ENCODE measurements around the gene RASIP1. TPM values are rescaled to one million over a fixed set of nuclear protein-coding genes. Genes with fewer than 3 reads are reported as not detected.
A peak's percentile ranks its signal among the peaks of the same experiment; 100 is the strongest.
"Not testable (repeated sequence)": the region's sequence is repeated elsewhere in the genome, so short reads cannot be mapped to it uniquely, and the experiment has no call there.

RASIP1 gene
- polyA plus RNA-seq (2013, experiment 1 of 2): 32.1 TPM
- 17.9 TPM for polyA plus RNA-seq (2013, experiment 2 of 2)

GRCh38 chr19:48740164-48740972, at the start of gene RASIP1:
Gene RASIP1, minus strand, starts transcription at chr19:48740610. Its CDS starts 328 bp downstream, at chr19:48740282.
- WGBS, 2 experiments (ENCODE audit: insufficient coverage in 2 of 2): 80 to 89% methylated on average over 19 to 25 of the region's 27 CpGs

GRCh38 chr19:48787331-48787730, 46.9 kb upstream of the RASIP1 start:
- not testable (repeated sequence) for H3K4me3 ChIP-seq (ENCODE audit: extremely low read depth, insufficient read depth, low read length, poor library complexity, severe bottlenecking); H3K27ac ChIP-seq (ENCODE audit: low read depth, low read length, severe bottlenecking); H3K36me3 ChIP-seq (ENCODE audit: control insufficient read depth, insufficient read depth, low read length); H3K9me3 ChIP-seq (ENCODE audit: control insufficient read depth, low read length); H3K4me1 ChIP-seq (ENCODE audit: control insufficient read depth, insufficient read depth, low read length, poor library complexity, severe bottlenecking)
- WGBS, 2 experiments (ENCODE audit: insufficient coverage in 2 of 2): 88 to 95% methylated on average over 8 of the region's 9 CpGs

More at GRCh38 chr19:48740164-48740972, at the start of gene RASIP1:
- no peaks in the 10 kb centered on the region for H3K9me3 ChIP-seq (ENCODE audit: control insufficient read depth, low read length)
- no peaks in the 10 kb centered on the region for H3K36me3 ChIP-seq (ENCODE audit: control insufficient read depth, insufficient read depth, low read length)
- no peaks in the 10 kb centered on the region for H3K4me1 ChIP-seq (ENCODE audit: control insufficient read depth, insufficient read depth, low read length, poor library complexity, severe bottlenecking)
- no peak within 1 kb of the TSS for H3K27ac ChIP-seq (ENCODE audit: low read depth, low read length, severe bottlenecking)
- peak within 1 kb of the TSS; percentile 49 for H3K4me3 ChIP-seq (ENCODE audit: extremely low read depth, insufficient read depth, low read length, poor library complexity, severe bottlenecking)

- not testable (repeated sequence) for H3K4me3 ChIP-seq (ENCODE audit: extremely low read depth, insufficient read depth, low read length, poor library complexity, severe bottlenecking); H3K4me1 ChIP-seq (ENCODE audit: control insufficient read depth, insufficient read depth, low read length, poor library complexity, severe bottlenecking); H3K36me3 ChIP-seq (ENCODE audit: control insufficient read depth, insufficient read depth, low read length); H3K9me3 ChIP-seq (ENCODE audit: control insufficient read depth, low read length); H3K27ac ChIP-seq (ENCODE audit: low read depth, low read length, severe bottlenecking)
- 85 to 96% methylated on average over 5 to 7 of the region's 7 CpGs for WGBS, 2 experiments (ENCODE audit: insufficient coverage in 2 of 2)
Measured at GRCh38 chr19:48786422-48786821, 46.0 kb upstream of the RASIP1 start.

- no peak overlapping the region for H3K4me3 ChIP-seq (ENCODE audit: extremely low read depth, insufficient read depth, low read length, poor library complexity, severe bottlenecking)
- H3K27ac ChIP-seq (ENCODE audit: low read depth, low read length, severe bottlenecking): no peak overlapping the region
- H3K36me3 ChIP-seq (ENCODE audit: control insufficient read depth, insufficient read depth, low read length): no peaks in the 10 kb centered on the region
- H3K9me3 ChIP-seq (ENCODE audit: control insufficient read depth, low read length): no peaks in the 10 kb centered on the region
- H3K4me1 ChIP-seq (ENCODE audit: control insufficient read depth, insufficient read depth, low read length, poor library complexity, severe bottlenecking): peaks cover 7% of the 10 kb centered on the region
- WGBS, 2 experiments (ENCODE audit: insufficient coverage in 2 of 2): 78 to 89% methylated on average over 3 of the region's 5 CpGs
Measured at GRCh38 chr19:48784527-48784926, 44.1 kb upstream of the RASIP1 start.

- H3K4me1 ChIP-seq (ENCODE audit: control insufficient read depth, insufficient read depth, low read length, poor library complexity, severe bottlenecking): peaks cover 7% of the 10 kb centered on the region
- no peak overlapping the region for H3K4me3 ChIP-seq (ENCODE audit: extremely low read depth, insufficient read depth, low read length, poor library complexity, severe bottlenecking)
- no peaks in the 10 kb centered on the region for H3K9me3 ChIP-seq (ENCODE audit: control insufficient read depth, low read length)
- no peaks in the 10 kb centered on the region for H3K36me3 ChIP-seq (ENCODE audit: control insufficient read depth, insufficient read depth, low read length)
- WGBS, 2 experiments (ENCODE audit: insufficient coverage in 2 of 2): 87 to 88% methylated on average over 11 to 14 of the region's 14 CpGs
- no peak overlapping the region for H3K27ac ChIP-seq (ENCODE audit: low read depth, low read length, severe bottlenecking)
Measured at GRCh38 chr19:48780631-48781391, 40.4 kb upstream of the RASIP1 start.

- Histone ChIP-seq H3K4me1 (ENCODE audit: control insufficient read depth, insufficient read depth, low read length, poor library complexity, severe bottlenecking) (peaks cover 7% of the 10 kb centered on the region), H3K4me3 (ENCODE audit: extremely low read depth, insufficient read depth, low read length, poor library complexity, severe bottlenecking) (no peak overlapping the region), H3K9me3 (ENCODE audit: control insufficient read depth, low read length) (no peaks in the 10 kb centered on the region), H3K36me3 (ENCODE audit: control insufficient read depth, insufficient read depth, low read length) (no peaks in the 10 kb centered on the region), H3K27ac (ENCODE audit: low read depth, low read length, severe bottlenecking) (no peak overlapping the region)
- WGBS, 2 experiments (ENCODE audit: insufficient coverage in 2 of 2): no CpG with 5 or more reads among the region's 1 CpG
Measured at GRCh38 chr19:48779636-48780035, 39.2 kb upstream of the RASIP1 start.

GRCh38 chr19:48777720-48778119, 37.3 kb upstream of the RASIP1 start:
- Histone ChIP-seq H3K9me3 (ENCODE audit: control insufficient read depth, low read length) (no peaks in the 10 kb centered on the region), H3K4me1 (ENCODE audit: control insufficient read depth, insufficient read depth, low read length, poor library complexity, severe bottlenecking) (peaks cover 7% of the 10 kb centered on the region), H3K36me3 (ENCODE audit: control insufficient read depth, insufficient read depth, low read length) (no peaks in the 10 kb centered on the region), H3K27ac (ENCODE audit: low read depth, low read length, severe bottlenecking) (no peak overlapping the region), H3K4me3 (ENCODE audit: extremely low read depth, insufficient read depth, low read length, poor library complexity, severe bottlenecking) (no peak overlapping the region)
- WGBS, 2 experiments (ENCODE audit: insufficient coverage in 2 of 2): 90 to 96% methylated on average over 8 to 12 of the region's 12 CpGs

GRCh38 chr19:48777139-48777538, 36.7 kb upstream of the RASIP1 start:
- no peak overlapping the region for H3K4me3 ChIP-seq (ENCODE audit: extremely low read depth, insufficient read depth, low read length, poor library complexity, severe bottlenecking)
- H3K9me3 ChIP-seq (ENCODE audit: control insufficient read depth, low read length): no peaks in the 10 kb centered on the region
- peaks cover 7% of the 10 kb centered on the region for H3K4me1 ChIP-seq (ENCODE audit: control insufficient read depth, insufficient read depth, low read length, poor library complexity, severe bottlenecking)
- H3K27ac ChIP-seq (ENCODE audit: low read depth, low read length, severe bottlenecking): no peak overlapping the region
- no peaks in the 10 kb centered on the region for H3K36me3 ChIP-seq (ENCODE audit: control insufficient read depth, insufficient read depth, low read length)
- WGBS, 2 experiments (ENCODE audit: insufficient coverage in 2 of 2): 82% methylated on average over 5 of the region's 5 CpGs; no CpG with 5 or more reads in 1 of the 2 experiments

- H3K36me3 ChIP-seq (ENCODE audit: control insufficient read depth, insufficient read depth, low read length): no peaks in the 10 kb centered on the region
- no peak overlapping the region for H3K27ac ChIP-seq (ENCODE audit: low read depth, low read length, severe bottlenecking)
- H3K4me1 ChIP-seq (ENCODE audit: control insufficient read depth, insufficient read depth, low read length, poor library complexity, severe bottlenecking): no peaks in the 10 kb centered on the region
- WGBS, 2 experiments (ENCODE audit: insufficient coverage in 2 of 2): 93 to 95% methylated on average over 13 of the region's 13 CpGs
- H3K4me3 ChIP-seq (ENCODE audit: extremely low read depth, insufficient read depth, low read length, poor library complexity, severe bottlenecking): no peak overlapping the region
- H3K9me3 ChIP-seq (ENCODE audit: control insufficient read depth, low read length): no peaks in the 10 kb centered on the region
Measured at GRCh38 chr19:48772503-48772953, 32.1 kb upstream of the RASIP1 start.

- Histone ChIP-seq H3K9me3 (ENCODE audit: control insufficient read depth, low read length) (no peaks in the 10 kb centered on the region), H3K4me1 (ENCODE audit: control insufficient read depth, insufficient read depth, low read length, poor library complexity, severe bottlenecking) (no peaks in the 10 kb centered on the region), H3K4me3 (ENCODE audit: extremely low read depth, insufficient read depth, low read length, poor library complexity, severe bottlenecking) (no peak overlapping the region), H3K36me3 (ENCODE audit: control insufficient read depth, insufficient read depth, low read length) (no peaks in the 10 kb centered on the region), H3K27ac (ENCODE audit: low read depth, low read length, severe bottlenecking) (no peak overlapping the region)
- 94 to 95% methylated on average over 12 of the region's 20 CpGs for WGBS, 2 experiments (ENCODE audit: insufficient coverage in 2 of 2)
Measured at GRCh38 chr19:48770734-48771472, 30.5 kb upstream of the RASIP1 start.
